Hepatocyte (in vitro differentiated cells): Measurements from ENCODE around the gene LRRC27.

Source experiments
- EZH2 ChIP-seq: fragments of 200-600 bp; sonication (generic); IDR thresholded peaks from 2 replicates; pipeline ENCODE4 v1.6.1; 2016; ENCODE audit warnings: antibody characterized with exemption, mild to moderate bottlenecking, borderline replicate concordance
- TF ChIP-seq, protein P1 (sequence below): fragments of 200-600 bp; sonication (generic); IDR thresholded peaks from 2 replicates; pipeline ENCODE4 v1.5.1; 2016; ENCODE audit warnings: antibody characterized with exemption, mild to moderate bottlenecking; ENCODE audit not compliant: poor library complexity

DNA sequence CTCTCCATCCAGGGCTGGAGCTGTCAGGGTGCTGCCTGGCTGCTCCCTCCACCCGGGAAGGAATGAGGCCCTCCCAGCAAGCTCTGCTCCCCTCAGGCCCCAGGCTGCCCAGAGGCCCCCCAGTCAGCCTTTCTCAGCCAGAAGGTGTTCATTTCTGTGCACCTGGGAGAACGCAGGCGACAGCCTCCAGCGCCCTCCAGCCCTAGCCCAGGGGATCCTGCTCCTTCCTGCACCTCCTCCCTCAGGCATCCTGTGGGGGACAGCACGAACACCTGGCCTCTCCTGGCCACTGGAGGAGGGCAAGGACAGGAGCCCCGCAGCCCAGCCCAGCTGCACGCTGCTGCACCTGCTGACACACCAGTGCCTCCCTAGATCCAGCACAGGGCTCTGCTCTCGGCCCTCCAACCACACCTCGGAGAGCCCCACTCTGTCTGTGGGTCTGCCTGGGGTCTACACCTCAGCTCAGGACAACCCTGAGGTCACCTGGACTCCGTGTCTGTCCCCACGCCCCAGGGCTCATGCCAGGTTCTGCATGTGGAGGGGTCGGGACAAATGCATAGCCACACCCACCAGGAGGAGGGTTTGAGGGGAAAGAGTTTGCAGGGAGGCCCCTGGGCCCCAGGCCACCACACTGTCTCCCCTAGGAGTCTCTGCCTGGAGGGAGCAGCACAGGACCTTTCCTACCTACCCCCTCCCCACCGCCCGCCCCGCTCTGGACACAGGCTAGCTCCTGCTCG lies 57.6 kb downstream of the LRRC27 start:
- TF ChIP-seq, protein P1, sequence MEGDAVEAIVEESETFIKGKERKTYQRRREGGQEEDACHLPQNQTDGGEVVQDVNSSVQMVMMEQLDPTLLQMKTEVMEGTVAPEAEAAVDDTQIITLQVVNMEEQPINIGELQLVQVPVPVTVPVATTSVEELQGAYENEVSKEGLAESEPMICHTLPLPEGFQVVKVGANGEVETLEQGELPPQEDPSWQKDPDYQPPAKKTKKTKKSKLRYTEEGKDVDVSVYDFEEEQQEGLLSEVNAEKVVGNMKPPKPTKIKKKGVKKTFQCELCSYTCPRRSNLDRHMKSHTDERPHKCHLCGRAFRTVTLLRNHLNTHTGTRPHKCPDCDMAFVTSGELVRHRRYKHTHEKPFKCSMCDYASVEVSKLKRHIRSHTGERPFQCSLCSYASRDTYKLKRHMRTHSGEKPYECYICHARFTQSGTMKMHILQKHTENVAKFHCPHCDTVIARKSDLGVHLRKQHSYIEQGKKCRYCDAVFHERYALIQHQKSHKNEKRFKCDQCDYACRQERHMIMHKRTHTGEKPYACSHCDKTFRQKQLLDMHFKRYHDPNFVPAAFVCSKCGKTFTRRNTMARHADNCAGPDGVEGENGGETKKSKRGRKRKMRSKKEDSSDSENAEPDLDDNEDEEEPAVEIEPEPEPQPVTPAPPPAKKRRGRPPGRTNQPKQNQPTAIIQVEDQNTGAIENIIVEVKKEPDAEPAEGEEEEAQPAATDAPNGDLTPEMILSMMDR = no peak
- no peak for TF ChIP-seq EZH2
